Keratinocyte (primary cell): ENCODE results near the gene WNK2.

Experiments
- EZH2 ChIP-seq: IDR thresholded peaks from one replicate; pipeline ENCODE4 v1.6.1; 2012; ENCODE audit warnings: inconsistent platforms, mild to moderate bottlenecking, low read length, moderate library complexity
- TF ChIP-seq, protein P1 (sequence below), 3 experiments: IDR thresholded peaks in 1 of 3; conservative IDR thresholded peaks in 1 of 3; optimal IDR thresholded peaks in 1 of 3; 2 replicates in 2 of 3; 3 replicates in 1 of 3; pipeline versions ENCODE3 to v1.5.1; 2011; ENCODE audit warnings: low read length in 3 of 3, mild to moderate bottlenecking in 3 of 3, moderate library complexity in 2 of 3, control low read depth in 1 of 3, inconsistent platforms in 1 of 3; ENCODE audit not compliant: insufficient read depth in 2 of 3; ENCODE audit errors: extremely low read depth in 1 of 3

DNA sequence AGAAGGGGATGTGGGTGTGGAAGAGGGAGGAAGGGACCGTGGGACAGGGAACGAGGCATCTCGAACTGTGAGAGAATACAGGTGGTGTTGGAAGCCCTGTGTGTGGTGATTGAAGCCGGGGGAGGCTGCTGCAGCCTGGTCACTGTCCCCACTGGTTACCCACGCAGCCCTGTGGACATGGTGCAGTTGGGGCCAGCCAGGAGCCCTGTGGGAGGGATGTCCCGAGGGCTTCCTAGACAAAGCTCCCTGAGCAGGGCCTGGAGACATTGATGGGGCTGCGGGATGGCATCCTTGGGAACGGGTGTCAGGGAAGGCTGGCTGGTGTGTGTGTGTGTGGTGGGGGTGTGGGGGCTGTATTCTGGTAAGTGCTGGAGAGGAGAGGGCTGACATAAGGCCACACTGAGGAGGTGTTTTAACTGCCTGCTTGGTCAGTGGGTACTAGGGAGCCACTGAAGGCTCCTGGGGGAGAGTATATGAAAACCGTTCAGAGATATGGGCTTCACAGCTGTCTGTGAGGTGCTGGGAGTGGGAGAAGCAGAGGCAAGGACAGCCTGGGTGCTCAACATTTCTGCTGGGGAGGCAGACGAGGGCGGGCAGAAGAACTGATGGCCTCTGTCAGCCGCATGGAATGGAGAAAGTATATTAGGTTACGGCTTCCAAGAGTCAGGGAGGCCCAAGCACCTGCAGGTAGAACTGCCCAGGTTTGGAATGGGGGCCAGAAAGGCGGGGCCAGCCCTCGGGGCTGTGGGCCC lies 20.0 kb downstream of the WNK2 start:
- TF ChIP-seq, protein P1, sequence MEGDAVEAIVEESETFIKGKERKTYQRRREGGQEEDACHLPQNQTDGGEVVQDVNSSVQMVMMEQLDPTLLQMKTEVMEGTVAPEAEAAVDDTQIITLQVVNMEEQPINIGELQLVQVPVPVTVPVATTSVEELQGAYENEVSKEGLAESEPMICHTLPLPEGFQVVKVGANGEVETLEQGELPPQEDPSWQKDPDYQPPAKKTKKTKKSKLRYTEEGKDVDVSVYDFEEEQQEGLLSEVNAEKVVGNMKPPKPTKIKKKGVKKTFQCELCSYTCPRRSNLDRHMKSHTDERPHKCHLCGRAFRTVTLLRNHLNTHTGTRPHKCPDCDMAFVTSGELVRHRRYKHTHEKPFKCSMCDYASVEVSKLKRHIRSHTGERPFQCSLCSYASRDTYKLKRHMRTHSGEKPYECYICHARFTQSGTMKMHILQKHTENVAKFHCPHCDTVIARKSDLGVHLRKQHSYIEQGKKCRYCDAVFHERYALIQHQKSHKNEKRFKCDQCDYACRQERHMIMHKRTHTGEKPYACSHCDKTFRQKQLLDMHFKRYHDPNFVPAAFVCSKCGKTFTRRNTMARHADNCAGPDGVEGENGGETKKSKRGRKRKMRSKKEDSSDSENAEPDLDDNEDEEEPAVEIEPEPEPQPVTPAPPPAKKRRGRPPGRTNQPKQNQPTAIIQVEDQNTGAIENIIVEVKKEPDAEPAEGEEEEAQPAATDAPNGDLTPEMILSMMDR (optimal IDR thresholded peaks at IDR 0.05 in 1 of 3, IDR thresholded peaks at IDR 0.05 in 1 of 3, conservative IDR thresholded peaks at IDR 0.05 in 1 of 3; ENCODE audit: extremely low read depth in 1 of 3, insufficient read depth in 2 of 3, low read length in 3 of 3) = no peak
- no peak for TF ChIP-seq EZH2
